ENCODE results near the gene SAMD4A.

Gene SAMD4A

GRCh38 chr14:54815016-54815415, 248.1 kb downstream of the SAMD4A start:
- no peak for DNase-seq (ENCODE audit: low read depth in 2 of 2, low spot score in 1 of 2)

GRCh38 chr14:54815515-54815914, 248.6 kb downstream of the SAMD4A start:
- no peak for DNase-seq (ENCODE audit: low read depth in 2 of 2, low spot score in 1 of 2)

GRCh38 chr14:54816450-54816849, 249.5 kb downstream of the SAMD4A start:
- no peak for DNase-seq (ENCODE audit: low read depth in 2 of 2, low spot score in 1 of 2)

GRCh38 chr14:54817506-54817905, 250.6 kb downstream of the SAMD4A start:
- no peak for DNase-seq (ENCODE audit: low read depth in 2 of 2, low spot score in 1 of 2)

GRCh38 chr14:54818201-54819133, 251.5 kb downstream of the SAMD4A start:
- no peak for DNase-seq (ENCODE audit: low read depth in 2 of 2, low spot score in 1 of 2)

GRCh38 chr14:54822685-54823084, 255.8 kb downstream of the SAMD4A start:
- no peak for DNase-seq (ENCODE audit: low read depth in 2 of 2, low spot score in 1 of 2)

GRCh38 chr14:54823757-54824549, 257.0 kb downstream of the SAMD4A start:
- no peak for DNase-seq (ENCODE audit: low read depth in 2 of 2, low spot score in 1 of 2)

GRCh38 chr14:54828037-54828436, 261.1 kb downstream of the SAMD4A start:
- DNase-seq (ENCODE audit: low read depth in 2 of 2, low spot score in 1 of 2): no peak

GRCh38 chr14:54829486-54830224, 262.7 kb downstream of the SAMD4A start:
- no peak for DNase-seq (ENCODE audit: low read depth in 2 of 2, low spot score in 1 of 2)

- DNase-seq (ENCODE audit: low read depth in 2 of 2, low spot score in 1 of 2): no peak
Measured at GRCh38 chr14:54830650-54831049, 263.7 kb downstream of the SAMD4A start.

GRCh38 chr14:54834081-54834480, 267.2 kb downstream of the SAMD4A start:
- DNase-seq (ENCODE audit: low read depth in 2 of 2, low spot score in 1 of 2): no peak

GRCh38 chr14:54834727-54835126, 267.8 kb downstream of the SAMD4A start:
- no peak for DNase-seq (ENCODE audit: low read depth in 2 of 2, low spot score in 1 of 2)

GRCh38 chr14:54836231-54836630, 269.3 kb downstream of the SAMD4A start:
- DNase-seq (ENCODE audit: low read depth in 2 of 2, low spot score in 1 of 2): no peak

GRCh38 chr14:54837508-54838149, 270.7 kb downstream of the SAMD4A start:
- no peak for DNase-seq (ENCODE audit: low read depth in 2 of 2, low spot score in 1 of 2)

GRCh38 chr14:54838931-54839512, 272.1 kb downstream of the SAMD4A start:
- no peak for DNase-seq (ENCODE audit: low read depth in 2 of 2, low spot score in 1 of 2)

GRCh38 chr14:54839701-54840119, 272.8 kb downstream of the SAMD4A start:
- no peak for DNase-seq (ENCODE audit: low read depth in 2 of 2, low spot score in 1 of 2)

- DNase-seq (ENCODE audit: low read depth in 2 of 2, low spot score in 1 of 2): no peak
Measured at GRCh38 chr14:54840336-54840735, 273.4 kb downstream of the SAMD4A start.

- DNase-seq (ENCODE audit: low read depth in 2 of 2, low spot score in 1 of 2): no peak
Measured at GRCh38 chr14:54840798-54841197, 273.9 kb downstream of the SAMD4A start.

All from stimulated activated CD8-positive, alpha-beta memory T cell treated with anti-CD3 and anti-CD28 coated beads, Interleukin-4, amount 100 ng/mL, for 4 hours (primary cell).